H1 (cell line): ENCODE data around the gene WFDC1. TPM values are rescaled to one million over a fixed set of nuclear protein-coding genes. Genes with fewer than 3 reads are reported as not detected.

Experiments
- CTCF ChIA-PET: fragments of 300-600 bp; sonication (Branson Sonifier 250); formaldehyde crosslinking; loops from one replicate; lab custom pipeline; 2021; ENCODE audit not compliant: partially characterized antibody; lab: Charles Lee
- POLR2A ChIA-PET: fragments of 300-600 bp; sonication (Branson Sonifier 250); formaldehyde crosslinking; loops from one replicate; lab custom pipeline; 2021; ENCODE audit warnings: inconsistent platforms; ENCODE audit not compliant: partially characterized antibody; lab: Charles Lee
- DNase-seq, 2 experiments: peaks; one replicate each; pipeline versions ENCODE4 v3.0.0 to v3.0.0-alpha.2; 2010 to 2022; ENCODE audit warnings: low spot score in 2 of 2, low read depth in 1 of 2, mixed read lengths in 1 of 2
- FAIRE-seq: peaks from 2 replicates; lab custom pipeline; 2011; peaks lifted over from hg19 to GRCh38; lab: Jason Lieb, UNC
- H2AFZ ChIP-seq: 2 replicates; pipeline ENCODE4 v1.8.1; 2012; ENCODE audit warnings: low read length, inconsistent platforms
- H2AK5ac ChIP-seq: 2 replicates; pipeline ENCODE4 v1.6.1; 2013; ENCODE audit warnings: low read depth, low read length
- H2BK120ac ChIP-seq: replicated peaks from 2 replicates; pipeline ENCODE3; 2013; ENCODE audit warnings: low read depth, low read length, inconsistent platforms
- H2BK12ac ChIP-seq: 2 replicates; pipeline ENCODE4 v1.6.1; 2013; ENCODE audit warnings: low read depth, low read length
- H2BK15ac ChIP-seq: 2 replicates; pipeline ENCODE4 v1.6.1; 2013; ENCODE audit warnings: low read length
- H2BK20ac ChIP-seq: 2 replicates; pipeline ENCODE4 v1.6.1; 2013; ENCODE audit warnings: low read length
- H2BK5ac ChIP-seq: 2 replicates; pipeline ENCODE4 v1.6.1; 2013; ENCODE audit warnings: low read depth, low read length
- H3K14ac ChIP-seq: 2 replicates; pipeline ENCODE4 v1.6.1; 2013; ENCODE audit warnings: inconsistent platforms; ENCODE audit not compliant: insufficient read length
- H3K18ac ChIP-seq: 2 replicates; pipeline ENCODE4 v1.6.1; 2013; ENCODE audit warnings: low read length; ENCODE audit errors: extremely low read depth
- H3K23ac ChIP-seq: 2 replicates; pipeline ENCODE4 v1.6.1; 2013; ENCODE audit warnings: inconsistent platforms; ENCODE audit not compliant: insufficient read length
- H3K23me2 ChIP-seq: 2 replicates; pipeline ENCODE4 v1.6.1; 2013; ENCODE audit warnings: low read depth, low read length
- H3K27ac ChIP-seq: 2 replicates; pipeline ENCODE4 v1.6.1; 2011; ENCODE audit warnings: low read depth, low read length, inconsistent platforms
- H3K27me3 ChIP-seq, 4 experiments: replicated peaks in 1 of 4; 1 replicate in 1 of 4; 2 replicates in 3 of 4; pipeline versions ENCODE4 v1.6.1 to v1.8.1; 2011 to 2013; ENCODE audit warnings: low read length in 3 of 4, mild to moderate bottlenecking in 3 of 4, inconsistent platforms in 2 of 4, mixed read lengths in 2 of 4, moderate library complexity in 1 of 4; ENCODE audit not compliant: control insufficient read depth in 3 of 4, insufficient read depth in 3 of 4; ENCODE audit errors: extremely low read depth in 1 of 4
- H3K36me3 ChIP-seq, 4 experiments: 2 replicates each; pipeline versions ENCODE4 v1.6.1 to v1.8.1; 2011 to 2013; ENCODE audit warnings: mild to moderate bottlenecking in 4 of 4, low read length in 3 of 4, moderate library complexity in 2 of 4, control low read depth in 1 of 4, inconsistent platforms in 1 of 4; ENCODE audit not compliant: insufficient read depth in 4 of 4, control insufficient read depth in 2 of 4
- H3K4ac ChIP-seq: replicated peaks from 2 replicates; pipeline ENCODE3; 2013; ENCODE audit warnings: low read length, low read depth, mixed read lengths, inconsistent platforms; ENCODE audit not compliant: insufficient read length
- H3K4me1 ChIP-seq, 4 experiments: replicated peaks in 1 of 4; 1 replicate in 1 of 4; 2 replicates in 3 of 4; pipeline versions ENCODE4 v1.6.1 to v1.8.1; 2011 to 2013; ENCODE audit warnings: low read length in 3 of 4, inconsistent platforms in 2 of 4, mixed read lengths in 1 of 4; ENCODE audit not compliant: insufficient read depth in 4 of 4, control insufficient read depth in 3 of 4
- H3K4me2 ChIP-seq, 2 experiments: 2 replicates each; pipeline versions ENCODE4 v1.6.1 to v1.8.1; 2011 to 2013; ENCODE audit warnings: low read depth in 2 of 2, low read length in 2 of 2, control low read depth in 1 of 2, inconsistent platforms in 1 of 2, mild to moderate bottlenecking in 1 of 2; ENCODE audit not compliant: insufficient read depth in 1 of 2
- H3K4me3 ChIP-seq, 4 experiments: fragments of 200-600, 300-600 bp in 1 of 4; sonication (generic), shearing (Covaris generic), sonication (Bioruptor Twin) in 1 of 4; 2 replicates each; pipeline versions ENCODE4 v1.5.1 to v1.8.1; 2011 to 2016; ENCODE audit warnings: low read length in 4 of 4, low read depth in 3 of 4, control low read depth in 2 of 4, inconsistent platforms in 2 of 4, mild to moderate bottlenecking in 2 of 4, mixed read lengths in 1 of 4, moderate library complexity in 1 of 4; ENCODE audit not compliant: insufficient read depth in 2 of 4; ENCODE audit errors: extremely low read depth in 1 of 4
- H3K56ac ChIP-seq: replicated peaks from 2 replicates; pipeline ENCODE3; 2013; ENCODE audit warnings: low read depth, mild to moderate bottlenecking, mixed read lengths, low read length, inconsistent platforms; ENCODE audit not compliant: insufficient read length
- H3K79me1 ChIP-seq: 2 replicates; pipeline ENCODE4 v1.6.1; 2013; ENCODE audit warnings: low read depth, low read length, control low read depth
- H3K79me2 ChIP-seq, 2 experiments: 2 replicates each; pipeline versions ENCODE4 v1.6.1 to v1.8.1; 2012 to 2013; ENCODE audit warnings: low read length in 2 of 2, mild to moderate bottlenecking in 2 of 2, inconsistent platforms in 1 of 2; ENCODE audit not compliant: insufficient read depth in 2 of 2, control insufficient read depth in 1 of 2
- H3K9ac ChIP-seq, 4 experiments: replicated peaks in 1 of 4; 1 replicate in 1 of 4; 2 replicates in 3 of 4; pipeline versions ENCODE4 v1.6.1 to v1.8.1; 2011 to 2013; ENCODE audit warnings: low read depth in 3 of 4, low read length in 3 of 4, control low read depth in 2 of 4, mild to moderate bottlenecking in 2 of 4, moderate library complexity in 2 of 4, inconsistent platforms in 1 of 4; ENCODE audit errors: extremely low read depth in 1 of 4
- H3K9me3 ChIP-seq, 2 experiments: 2 replicates each; pipeline versions ENCODE4 v1.6.1 to v1.8.1; 2012 to 2013; ENCODE audit warnings: mild to moderate bottlenecking in 2 of 2, moderate library complexity in 2 of 2, control low read depth in 1 of 2, inconsistent platforms in 1 of 2, low read depth in 1 of 2, low read length in 1 of 2, mixed read lengths in 1 of 2; ENCODE audit not compliant: insufficient read depth in 2 of 2
- H4K20me1 ChIP-seq, 2 experiments: replicated peaks in 1 of 2; 2 replicates each; pipeline versions ENCODE3 to v1.8.1; 2011 to 2013; ENCODE audit warnings: inconsistent platforms in 2 of 2, low read length in 2 of 2, mild to moderate bottlenecking in 1 of 2; ENCODE audit not compliant: insufficient read depth in 2 of 2, control insufficient read depth in 1 of 2
- H4K5ac ChIP-seq: 2 replicates; pipeline ENCODE4 v1.6.1; 2013; ENCODE audit warnings: low read length, low read depth, mixed read lengths, inconsistent platforms; ENCODE audit not compliant: insufficient read length
- H4K8ac ChIP-seq: 2 replicates; pipeline ENCODE4 v1.8.0; 2013; ENCODE audit warnings: mild to moderate bottlenecking, moderate library complexity, low read length, inconsistent platforms; ENCODE audit not compliant: insufficient read depth; ENCODE audit errors: extremely low read depth
- H4K91ac ChIP-seq: replicated peaks from 2 replicates; pipeline ENCODE3; 2013; ENCODE audit warnings: low read length, mixed read lengths, inconsistent platforms; ENCODE audit not compliant: insufficient read length
- ATF3 ChIP-seq: IDR thresholded peaks from 2 replicates; pipeline ENCODE4 v1.6.1; 2011; ENCODE audit warnings: low read depth, mild to moderate bottlenecking, low read length; ENCODE audit not compliant: insufficient read depth
- CHD1 ChIP-seq: IDR thresholded peaks from 2 replicates; pipeline ENCODE4 v1.6.1; 2012; ENCODE audit warnings: low read depth, low read length, improper control_type of control experiment
- EGR1 ChIP-seq: IDR thresholded peaks from 2 replicates; pipeline ENCODE4 v1.6.1; 2011; ENCODE audit warnings: low read depth, low read length, borderline replicate concordance
- EP300 ChIP-seq, 2 experiments: IDR thresholded peaks; 1 replicate in 1 of 2; 2 replicates in 1 of 2; pipeline ENCODE4 v1.6.1; 2011 to 2012; ENCODE audit warnings: low read depth in 2 of 2, low read length in 2 of 2, mild to moderate bottlenecking in 2 of 2, borderline replicate concordance in 1 of 2, inconsistent platforms in 1 of 2, moderate library complexity in 1 of 2
- FOSL1 ChIP-seq: IDR thresholded peaks from 2 replicates; pipeline ENCODE4 v1.6.1; 2011; ENCODE audit warnings: mild to moderate bottlenecking, low read depth, low read length, moderate library complexity; ENCODE audit not compliant: insufficient read depth
- HDAC6 ChIP-seq: IDR thresholded peaks from one replicate; pipeline ENCODE4 v1.7.1; 2012; ENCODE audit warnings: low read depth, mild to moderate bottlenecking, inconsistent platforms, low read length, moderate library complexity
- NANOG ChIP-seq: IDR thresholded peaks from 2 replicates; pipeline ENCODE4 v1.6.1; 2011; ENCODE audit warnings: low read length, low read depth, mild to moderate bottlenecking, inconsistent platforms; ENCODE audit not compliant: insufficient read depth, poor library complexity, severe bottlenecking
- NRF1 ChIP-seq: IDR thresholded peaks from 2 replicates; pipeline ENCODE4 v1.6.1; 2011; ENCODE audit warnings: mild to moderate bottlenecking, low read depth, low read length, improper control_type of control experiment
- POLR2AphosphoS5 ChIP-seq: IDR thresholded peaks from 2 replicates; pipeline ENCODE4 v1.6.1; 2011; ENCODE audit warnings: low read depth, low read length
- RFX5 ChIP-seq: IDR thresholded peaks from 2 replicates; pipeline ENCODE4 v1.6.1; 2011; ENCODE audit warnings: low read depth, low read length, improper control_type of control experiment, borderline replicate concordance
- SP4 ChIP-seq: IDR thresholded peaks from 2 replicates; pipeline ENCODE4 v1.6.1; 2012; ENCODE audit warnings: low read length, inconsistent platforms
- SUZ12 ChIP-seq: fragments of 200-600 bp; sonication (generic); IDR thresholded peaks from 2 replicates; pipeline ENCODE4 v1.6.1; 2012; ENCODE audit warnings: mild to moderate bottlenecking, inconsistent platforms, low read length, moderate library complexity, mixed read lengths
- TBP ChIP-seq: IDR thresholded peaks from 2 replicates; pipeline ENCODE4 v1.6.1; 2011; ENCODE audit warnings: low read depth, low read length, improper control_type of control experiment
- YY1 ChIP-seq: IDR thresholded peaks from 2 replicates; pipeline ENCODE4 v1.6.1; 2011; ENCODE audit warnings: low read depth, mild to moderate bottlenecking, low read length
- WGBS, 2 experiments: shearing (Covaris generic) in 1 of 2; methylation state at CpG; one replicate each; pipeline versions ENCODE4 v1.1.6 to v1.1.7; 2013 to 2015; ENCODE audit warnings: low lambda C conversion rate in 2 of 2, mixed read lengths in 2 of 2, inconsistent platforms in 1 of 2, low coverage in 1 of 2, missing lambda C conversion rate in 1 of 2; ENCODE audit not compliant: insufficient replicate concordance in 2 of 2, insufficient coverage in 1 of 2, insufficient read length in 1 of 2; ENCODE audit errors: extremely low coverage in 1 of 2, missing lambda C conversion rate in 1 of 2; 5-methylcytosine and 5-hydroxymethylcytosine counted together
- polyA plus RNA-seq, 7 experiments: library from polyadenylated mRNA; depleted of rRNA in 3 of 7; stranded (reverse) in 5 of 7; unstranded in 2 of 7; fragments of >200 nt in 5 of 7; fragments of 200-250 nt in 2 of 7; gene quantifications; 1 replicate in 5 of 7; 2 replicates in 1 of 7; 4 replicates in 1 of 7; pipeline versions ENCODE4 v1.2.1 to v1.2.3, GENCODE V29; 2011 to 2013; ENCODE audit warnings: missing spikeins in 2 of 7, mixed read lengths in 2 of 7
- total RNA-seq: library from RNA; stranded (reverse); fragmentation: NEBNext Ultra II Directional; extraction: Animal tissue kit (Norgen Biotek cat#: 25700); gene quantifications from 2 replicates; pipeline ENCODE4 v1.2.1, GENCODE V29; 2021

The WFDC1 gene
- total and polyA plus RNA-seq, 2 of the 8 experiments (the other 6 are each of a cell fraction or from before 2014, with no cell fraction given): 0.70 to 1.1 TPM

GRCh38 chr16:84291226-84291625 lies 3.5 kb upstream of the WFDC1 start:
- Histone ChIP-seq H4K8ac (no peak overlapping the region), H3K27ac (no peak overlapping the region), H3K4me1 (peaks cover 2 to 22% (median 13%) of the 10 kb centered on the region in 4 experiments), H3K4me3 (no peak overlapping the region), H4K91ac (no peak overlapping the region), H3K36me3 (no peaks in the 10 kb centered on the region), H2BK120ac (no peak overlapping the region), H3K27me3 (no peaks in the 10 kb centered on the region; a peak in 2 of 7 replicates), H3K9me3 (no peaks in the 10 kb centered on the region), H3K56ac (no peak overlapping the region), H3K23ac (no peak overlapping the region), H2BK12ac (0 out of 2 replicates have a peak overlapping the region, but pooled peaks have one; percentile 18), H4K5ac (no peak overlapping the region), H3K14ac (no peak overlapping the region), H3K4ac (no peak overlapping the region), H3K79me2 (no peaks in the 10 kb centered on the region), H4K20me1 (no peaks in the 10 kb centered on the region), H2BK20ac (no peak overlapping the region), H2BK5ac (peak overlapping the region; percentile 4; the same call in 1 of the 2 replicates), H3K79me1 (no peaks in the 10 kb centered on the region), H3K4me2 (no peak overlapping the region), H2AK5ac (no peak overlapping the region), H3K18ac (no peak overlapping the region), H2AFZ (no peak overlapping the region), H3K23me2 (no peaks in the 10 kb centered on the region), H3K9ac (no peak overlapping the region), H2BK15ac (peak overlapping the region; percentile 83; the same call in 1 of the 2 replicates)
- ChIA-PET CTCF (interaction anchor here (2.5 kb wide), 1 partner anchor 14 kb away, joined by 8 read pairs; no protein-coding TSS in a partner anchor), POLR2A (no interaction called here)
- no peak for FAIRE-seq
- DNase-seq: no peak
- 82% methylated on average over 11 of the region's 11 CpGs; no CpG with 5 or more reads in 1 of the 2 experiments for WGBS, 2 experiments
- TF ChIP-seq RFX5 (no peak), FOSL1 (no peak), SP4 (no peak), YY1 (no peak), NANOG (no peak), NRF1 (no peak), ATF3 (no peak), SUZ12 (no peak), EP300 (IDR thresholded peaks at IDR 0.05; ENCODE audit: borderline replicate concordance in 1 of 2, low read depth in 2 of 2, low read length in 2 of 2) (no peak), TBP (no peak), EGR1 (no peak), CHD1 (no peak), POLR2AphosphoS5 (no peak), HDAC6 (no peak)
